ENCODE data around the gene ZNF593OS.

Gene ZNF593OS

DNA sequence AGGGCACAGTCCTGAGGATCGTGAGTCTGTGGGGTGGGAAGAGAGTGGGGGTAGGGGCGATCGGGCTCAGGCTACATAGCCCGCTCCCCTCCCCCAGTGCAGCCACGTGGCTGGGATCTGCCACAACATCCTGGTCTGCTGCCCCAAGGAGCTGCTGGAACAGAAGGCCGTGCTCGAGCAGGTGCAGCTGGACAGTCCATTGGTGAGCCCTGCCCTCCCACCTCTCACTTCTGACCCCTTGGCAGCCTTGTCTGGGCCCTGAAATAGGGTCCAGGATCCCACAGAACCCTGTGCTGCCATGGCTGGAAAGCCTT, 10.7 kb upstream of the ZNF593OS start:
- DNase-seq: no peak

DNA sequence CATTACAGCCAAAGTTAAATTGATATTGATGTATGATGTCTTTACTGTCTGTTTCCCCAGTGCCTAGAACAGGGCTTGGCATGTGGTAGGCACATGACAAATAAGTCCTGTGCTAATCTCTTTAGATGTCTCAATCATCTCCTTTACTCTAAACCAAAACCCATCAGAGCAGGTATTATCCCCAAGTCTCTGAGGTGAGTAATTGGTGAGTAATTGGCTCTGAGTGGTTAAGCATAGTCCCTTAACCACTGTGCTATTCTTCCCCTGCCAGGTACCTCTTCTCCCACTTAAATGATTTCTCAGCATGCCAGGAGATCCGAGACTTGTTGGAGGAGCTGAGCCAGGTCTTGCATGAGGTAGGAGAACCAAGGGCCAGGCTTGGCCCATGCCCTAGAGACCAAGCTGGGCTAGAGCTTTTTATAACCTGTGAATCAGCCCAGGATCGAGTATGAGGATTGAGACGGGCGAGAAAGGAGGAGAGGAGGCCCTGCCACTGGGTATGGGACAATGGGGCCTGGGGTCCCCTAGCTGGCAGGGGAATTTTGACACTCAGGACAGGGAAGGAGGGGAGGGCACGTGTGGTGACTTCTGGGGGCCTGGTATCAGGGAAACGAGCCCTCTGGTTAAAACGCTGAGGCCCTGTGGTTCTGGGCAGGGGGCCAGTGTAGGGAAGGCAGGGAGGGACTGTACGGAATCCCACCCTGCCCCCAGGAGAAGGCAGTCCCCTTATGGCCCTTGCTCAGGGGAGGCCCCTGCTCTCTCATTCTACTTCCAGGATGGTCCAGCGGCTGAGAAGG, 10.2 kb upstream of the ZNF593OS start:
- DNase-seq: no peak

DNA sequence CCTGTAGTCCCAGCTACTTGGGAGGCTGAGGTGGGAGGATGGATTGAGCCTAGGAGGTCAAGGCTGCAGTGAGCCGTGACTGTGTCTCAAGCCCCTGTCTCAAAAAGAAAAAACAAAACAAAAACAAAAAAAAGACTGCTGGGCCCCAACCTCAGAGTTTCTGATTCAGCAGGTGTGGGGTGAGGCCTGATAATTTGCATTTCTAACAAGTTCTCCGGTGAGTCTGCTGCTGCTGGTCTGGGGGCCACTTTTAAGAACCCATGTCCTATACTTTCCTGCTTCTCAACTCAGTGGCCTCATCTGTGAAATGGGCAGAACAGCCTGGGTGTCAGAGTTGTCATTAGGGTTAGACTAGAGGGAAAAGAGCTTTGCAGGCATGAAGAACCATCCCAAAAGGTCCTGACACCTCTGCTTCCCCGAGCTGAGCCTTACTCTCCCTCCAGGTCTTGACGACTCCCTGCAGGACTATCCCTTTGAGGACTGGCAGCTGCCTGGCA, 8.4 kb upstream of the ZNF593OS start:
- no peak for DNase-seq

DNA sequence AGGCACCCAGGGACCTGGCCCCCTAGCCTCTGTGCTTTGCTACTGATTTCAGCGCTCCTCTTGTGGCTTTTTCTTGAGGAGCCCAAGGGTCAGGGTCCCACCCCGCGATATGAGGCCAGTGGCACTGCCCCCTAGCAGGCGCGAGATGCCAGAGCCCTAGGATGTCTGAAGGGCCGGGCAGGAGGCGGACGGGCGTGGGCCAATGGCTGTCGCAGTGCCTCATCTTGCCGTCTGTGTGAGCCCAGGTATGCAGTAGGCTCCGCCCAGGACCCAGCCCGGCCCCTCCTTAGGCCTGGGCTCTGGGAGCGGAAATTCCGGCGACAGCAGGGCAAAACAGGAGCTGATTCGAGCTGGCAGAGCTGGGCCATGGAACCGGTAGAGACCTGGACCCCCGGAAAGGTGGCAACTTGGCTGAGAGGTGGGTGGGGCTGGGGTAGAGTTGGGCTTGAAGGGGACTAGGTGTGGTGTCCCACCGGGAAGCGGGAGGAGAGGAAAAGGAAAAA, 5.6 kb upstream of the ZNF593OS start, which contains the start of gene CNKSR1:
Gene CNKSR1 (plus strand): TSS at position 310 of the 503 bp plus-strand sequence. CDS start 57 bp downstream, at position 367.
- no peak for DNase-seq

DNA sequence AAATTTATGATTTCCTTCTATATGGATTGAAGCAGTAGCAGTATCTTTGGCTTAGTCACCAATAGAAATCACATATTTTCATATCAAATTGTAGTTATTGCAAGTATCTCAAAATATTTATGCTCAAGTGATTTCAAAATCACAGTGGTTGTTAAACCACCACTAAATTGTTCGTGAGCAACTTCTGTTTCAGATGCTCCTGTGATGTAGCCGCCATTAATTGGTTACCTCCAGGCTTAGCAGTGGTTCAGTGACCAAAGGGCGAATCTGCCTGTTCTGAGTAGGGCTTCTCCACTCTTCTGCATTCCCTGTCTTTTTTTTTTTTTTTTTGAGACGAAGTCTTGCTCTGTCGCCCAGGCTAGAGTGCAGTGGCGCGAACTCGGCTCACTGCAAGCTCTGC, 3.7 kb upstream of the ZNF593OS start:
- DNase-seq: no peak

DNA sequence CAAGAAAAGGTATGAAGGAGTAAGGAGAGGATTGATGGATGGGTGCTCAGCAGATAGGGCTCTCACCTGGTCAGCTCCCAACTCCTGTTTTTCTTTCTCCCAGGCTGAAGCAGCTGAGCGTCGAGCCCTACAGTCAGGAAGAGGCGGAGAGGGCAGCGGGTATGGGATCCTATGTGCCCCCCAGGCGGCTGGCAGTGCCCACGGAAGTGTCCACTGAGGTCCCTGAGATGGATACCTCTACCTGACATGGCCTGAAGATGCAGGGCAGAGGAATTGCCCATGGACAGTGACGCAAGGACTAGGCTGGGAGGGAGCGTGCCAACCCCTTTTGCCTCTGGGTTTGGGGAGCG, 1.2 kb downstream of the ZNF593OS start:
- DNase-seq: no peak

DNA sequence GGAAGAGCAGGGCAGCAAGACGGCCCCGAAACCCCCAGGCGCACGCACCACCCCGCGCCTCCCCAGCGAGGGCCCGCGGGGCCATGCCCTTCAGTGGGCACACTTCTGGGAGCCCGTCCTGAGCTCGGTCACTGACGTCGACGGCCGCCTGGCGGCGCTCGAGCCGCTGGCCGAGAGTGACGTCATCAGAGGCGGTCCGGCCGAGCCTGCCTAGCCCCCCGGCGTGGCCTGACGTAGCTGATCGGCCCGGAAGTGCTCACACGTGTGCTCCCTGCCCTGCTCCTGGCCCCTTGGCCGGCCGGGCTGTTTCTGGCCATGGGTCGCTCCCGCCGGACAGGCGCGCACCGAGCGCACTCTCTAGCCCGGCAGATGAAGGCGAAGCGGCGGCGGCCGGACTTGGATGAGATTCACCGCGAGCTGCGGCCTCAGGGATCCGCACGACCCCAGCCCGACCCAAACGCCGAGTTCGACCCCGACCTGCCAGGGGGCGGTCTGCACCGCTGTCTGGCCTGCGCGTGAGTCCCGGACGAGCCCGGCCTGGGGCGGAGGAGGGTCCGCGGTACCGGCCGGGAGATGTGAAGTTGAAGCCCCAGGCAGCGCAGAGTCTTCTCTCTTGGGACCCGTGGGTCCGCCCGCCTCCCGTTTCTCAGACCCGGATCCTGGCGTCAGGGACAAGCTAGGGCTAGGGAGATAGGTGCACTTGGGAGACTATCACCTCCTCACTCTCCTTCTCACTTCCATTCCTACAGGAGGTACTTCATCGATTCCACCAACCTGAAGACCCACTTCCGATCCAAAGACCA, 1.8 kb downstream of the ZNF593OS start, which contains the start of gene ZNF593:
Gene ZNF593 (plus strand): TSS at position 240 of the 803 bp plus-strand sequence. CDS start 76 bp downstream, at position 316.
- DNase-seq: peak; percentile 75

- no peak for DNase-seq
Measured at GRCh38 chr1:26169198-26169554, 2.5 kb downstream of the ZNF593OS start.

DNA sequence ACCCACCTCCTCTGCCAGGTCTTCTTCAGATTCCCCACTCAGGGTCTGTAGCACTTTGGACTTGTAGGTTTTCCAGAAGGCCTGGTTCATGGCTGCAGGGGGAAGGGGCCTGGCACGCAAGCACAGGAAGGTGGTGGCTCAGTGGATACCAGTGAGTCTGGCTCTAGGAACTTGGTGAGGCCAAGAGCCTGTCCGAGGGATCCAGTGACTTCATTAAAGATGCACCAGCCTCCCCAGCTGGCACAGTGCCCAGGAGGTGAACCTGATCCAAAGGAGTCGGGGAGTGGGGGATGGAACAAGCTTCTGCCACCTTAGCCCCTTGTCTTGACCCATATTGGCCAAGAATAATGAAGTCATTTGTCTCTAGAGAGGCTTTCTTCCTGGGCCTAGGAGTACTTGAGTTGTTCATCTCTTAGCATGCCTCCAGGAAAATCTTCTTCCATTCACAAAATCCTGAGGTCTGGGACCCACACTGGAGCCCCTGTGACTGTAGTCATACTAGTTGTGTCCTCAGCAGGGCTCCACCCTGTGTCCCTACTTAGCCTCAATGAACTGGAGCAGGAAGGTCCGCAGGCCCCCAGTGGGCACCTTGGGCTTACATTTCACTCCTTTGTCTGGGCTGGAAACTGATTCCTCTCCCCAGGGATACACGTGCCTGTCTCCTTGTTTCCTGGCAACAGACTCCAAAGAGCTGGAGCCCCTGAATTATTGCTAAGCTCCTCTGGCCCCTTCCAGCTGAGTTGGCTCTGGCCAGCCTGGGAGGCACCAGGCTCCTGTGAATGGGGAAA, 3.0 kb downstream of the ZNF593OS start, which contains the start of gene C1orf232:
Gene C1orf232 (minus strand): TSS at position 554 of the 788 bp plus-strand sequence. CDS start 464 bp downstream, at position 90.
- DNase-seq: no peak

GRCh38 chr1:26166719-26167281, 4.8 kb downstream of the ZNF593OS start:
- no peak for DNase-seq

DNA sequence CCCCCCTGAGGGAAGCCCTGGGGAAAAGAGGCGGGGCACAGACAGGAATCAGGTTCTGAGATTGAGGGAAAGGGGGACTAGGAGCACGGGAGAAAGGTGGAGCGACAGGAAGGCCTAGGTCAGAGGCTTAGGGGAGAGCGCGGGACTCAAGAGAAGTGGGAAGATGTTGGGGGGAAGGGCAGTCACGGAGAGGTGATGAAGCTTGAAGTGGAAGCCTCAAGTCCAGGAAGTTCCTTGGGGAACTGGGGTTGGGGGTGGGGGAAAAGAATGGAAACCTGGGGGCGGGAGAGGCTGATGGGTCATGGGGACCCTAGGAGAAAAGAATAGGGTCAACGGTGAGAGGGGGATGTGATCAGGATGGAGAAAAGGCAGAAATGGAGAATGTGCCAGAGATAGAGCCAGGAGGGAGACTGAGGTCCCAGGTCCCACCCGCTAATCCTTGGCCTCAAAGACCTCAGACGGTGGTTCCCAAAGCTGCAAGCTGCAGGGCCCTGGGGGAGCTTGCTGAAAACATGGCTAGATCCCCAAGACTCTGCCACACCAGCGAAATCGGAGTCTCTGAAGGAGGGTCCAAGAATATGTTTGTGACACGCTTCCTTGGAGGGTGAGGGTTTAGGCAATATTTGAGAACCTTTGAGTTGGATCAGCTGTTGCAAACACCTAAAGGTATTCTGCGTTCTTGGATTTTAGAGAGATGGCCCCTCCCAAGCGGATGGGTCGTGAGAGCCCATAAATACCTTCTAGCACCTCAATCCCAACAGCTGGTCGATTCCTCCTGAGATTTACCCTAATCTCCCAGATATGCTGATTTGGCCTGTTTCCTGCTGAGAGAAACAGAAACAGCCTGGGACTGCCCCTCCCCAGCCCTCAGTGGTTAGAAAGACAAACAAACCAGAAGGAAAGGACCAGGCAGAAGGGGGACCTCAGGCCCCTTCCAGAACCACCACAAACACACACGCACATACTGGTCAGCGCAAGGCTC, 6.5 kb downstream of the ZNF593OS start:
- DNase-seq: no peak

DNA sequence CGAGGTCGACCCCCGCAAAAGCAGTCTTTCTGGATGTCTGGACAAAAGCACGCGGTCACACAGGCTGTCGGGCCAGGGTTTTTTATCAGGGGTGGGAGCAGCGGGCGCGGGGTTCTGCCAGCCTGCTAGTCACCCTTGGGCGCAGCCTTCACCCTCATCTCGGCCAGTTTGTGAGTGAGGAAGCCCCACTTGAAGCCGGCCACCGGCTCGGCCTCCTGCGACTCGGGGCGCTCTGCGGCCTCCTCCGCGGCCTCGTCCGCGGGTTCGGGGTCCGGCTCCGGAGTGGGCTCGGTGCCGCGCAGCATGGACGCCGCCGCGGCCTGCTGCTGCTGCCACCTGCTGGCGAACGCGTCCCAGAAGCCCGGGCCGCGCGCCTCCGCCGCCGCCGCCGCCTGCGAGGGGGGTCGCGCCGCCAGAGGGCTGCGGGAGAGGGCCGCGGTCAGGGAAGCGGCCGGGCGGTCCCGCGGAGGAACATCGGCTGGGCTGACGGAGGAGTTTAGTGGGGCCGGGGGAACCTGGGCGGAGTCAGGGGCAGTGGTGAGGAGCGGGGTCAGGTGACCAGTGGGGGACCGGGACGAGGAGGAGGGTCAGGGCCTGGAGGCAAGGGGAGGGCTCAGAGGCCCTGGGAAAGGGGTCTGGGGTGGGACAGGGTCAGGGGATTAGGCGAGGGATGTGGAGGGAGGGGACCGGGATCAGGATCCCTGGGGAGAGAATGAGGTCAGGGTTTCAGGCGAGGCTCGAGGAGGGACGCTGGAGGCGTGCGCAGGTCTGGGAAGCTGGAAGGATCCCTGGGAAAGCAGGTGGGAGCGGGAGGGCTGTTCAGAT, 7.4 kb downstream of the ZNF593OS start:
- DNase-seq: peak; percentile 40

DNA sequence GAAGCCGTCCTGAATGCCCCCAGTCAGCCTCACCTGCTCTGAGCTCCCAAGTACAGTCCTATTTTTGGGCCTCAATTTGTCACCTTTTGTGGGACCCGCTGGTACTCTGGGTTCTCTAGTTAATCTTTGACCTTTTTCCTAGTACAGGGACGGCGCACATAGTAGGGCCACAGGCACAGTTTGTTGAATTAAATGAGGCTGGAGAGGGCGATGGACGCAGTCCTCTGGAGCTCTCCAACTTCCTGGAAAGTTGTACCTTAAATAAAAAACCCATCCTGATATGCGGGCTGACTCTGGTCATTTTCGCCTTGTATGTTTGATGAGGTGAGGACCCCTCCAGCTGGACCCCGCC, 8.0 kb downstream of the ZNF593OS start:
- DNase-seq: no peak

GRCh38 chr1:26162220-26162709, 9.4 kb downstream of the ZNF593OS start:
- no peak for DNase-seq

- DNase-seq: peak; percentile 28
Measured at GRCh38 chr1:26161415-26162219, 10.0 kb downstream of the ZNF593OS start.

DNA sequence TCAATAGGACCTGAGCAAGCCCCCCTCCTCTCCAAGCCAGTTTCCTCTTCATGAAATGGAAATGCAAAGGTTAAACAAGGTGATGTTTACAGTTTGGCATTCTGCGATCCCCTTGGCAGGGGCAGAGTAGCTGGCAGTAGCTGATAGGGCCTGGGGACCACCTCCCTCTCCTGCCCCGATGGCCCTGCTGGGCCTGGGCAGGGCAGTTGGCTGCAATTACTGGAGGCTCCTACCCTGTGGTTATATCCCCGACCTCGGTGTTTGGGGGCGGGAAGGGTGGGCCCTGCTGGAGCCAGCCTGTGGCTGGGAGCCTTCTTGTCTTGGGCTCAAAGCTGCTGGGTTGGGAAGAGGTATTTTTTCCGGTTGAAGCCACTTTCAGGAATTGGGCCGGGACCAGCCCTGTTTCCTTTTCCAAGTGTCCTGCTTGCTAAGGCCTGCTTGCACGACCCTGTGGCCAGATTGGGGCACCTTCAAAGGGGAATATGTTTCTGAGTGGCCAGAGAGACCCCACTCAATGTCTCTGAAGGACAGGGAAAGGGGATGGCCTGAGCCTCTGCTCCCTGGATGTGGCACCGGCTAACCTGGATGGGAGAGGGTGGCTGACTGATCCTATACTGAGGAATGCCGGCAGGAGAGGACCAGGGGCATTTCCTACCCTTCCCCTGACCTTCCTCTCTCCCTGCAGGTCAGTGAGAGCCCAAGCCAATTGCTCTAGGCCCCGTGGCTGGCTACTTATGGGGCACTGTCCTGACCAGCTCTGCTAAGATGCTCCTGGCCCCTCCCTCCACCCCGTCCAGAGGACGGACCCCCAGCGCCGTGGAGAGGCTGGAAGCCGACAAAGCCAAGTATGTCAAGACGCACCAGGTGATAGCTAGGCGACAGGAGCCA, 10.9 kb downstream of the ZNF593OS start:
- DNase-seq: no peak

DNA sequence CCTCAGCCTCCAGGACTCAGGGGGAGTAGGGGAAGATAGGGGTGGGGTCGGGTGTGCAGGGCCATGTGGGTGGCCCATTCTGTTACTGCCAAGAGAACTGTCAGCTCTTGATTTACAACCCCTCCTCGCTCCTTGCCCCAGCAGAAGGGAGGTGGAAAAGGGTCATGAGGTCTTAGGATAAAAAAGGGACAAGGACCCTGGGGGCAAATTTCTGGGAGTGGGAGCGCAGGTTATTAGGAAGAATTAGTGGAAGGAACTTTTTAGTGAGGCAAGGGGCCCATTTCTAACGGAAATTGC, 11.9 kb downstream of the ZNF593OS start:
- DNase-seq: no peak

All from central memory CD4-positive, alpha-beta T cell (primary cell).